Activated CD4-positive, alpha-beta T cell treated with anti-CD3 and anti-CD28 coated beads for 48 hours (primary cell): ENCODE data around the gene MFSD6.
"Not testable (repeated sequence)": the region's sequence is repeated elsewhere in the genome, so short reads cannot be mapped to it uniquely, and the experiment has no call there.

Source experiments
- DNase-seq: peaks from one replicate; pipeline ENCODE4 v3.0.0-alpha.2; 2020

MFSD6 gene

GRCh38 chr2:190468354-190468753 is 60.2 kb downstream of the MFSD6 start:
- not testable (repeated sequence) for DNase-seq

GRCh38 chr2:190468814-190469569 is 60.8 kb downstream of the MFSD6 start:
- DNase-seq: no peak

DNA sequence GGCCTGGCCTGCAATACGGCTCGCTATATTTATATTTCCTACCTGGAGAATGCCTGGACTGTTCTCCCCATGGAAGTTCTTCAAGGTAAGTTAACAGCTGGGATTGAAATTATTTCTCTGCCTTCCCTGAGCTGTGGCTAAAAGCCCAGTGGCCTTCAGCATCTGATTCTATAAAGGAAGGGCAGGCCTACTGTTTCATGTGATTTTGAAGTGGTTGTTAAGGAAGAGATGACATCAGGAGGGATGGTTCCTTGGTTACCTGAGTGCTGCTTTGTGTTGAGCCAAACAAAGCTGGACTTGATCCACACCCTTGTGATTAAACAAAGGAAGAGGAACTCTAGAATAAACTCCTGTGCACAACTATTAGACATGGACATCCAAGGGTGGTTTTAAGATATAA is 61.6 kb downstream of the MFSD6 start:
- DNase-seq: no peak

GRCh38 chr2:190470256-190470826 is 62.2 kb downstream of the MFSD6 start:
- no peak for DNase-seq

GRCh38 chr2:190477661-190478454 is 69.7 kb downstream of the MFSD6 start:
- no peak for DNase-seq

- no peak for DNase-seq
These were observed 70.5 kb downstream of the MFSD6 start for GRCh38 chr2:190478572-190479195.

DNA sequence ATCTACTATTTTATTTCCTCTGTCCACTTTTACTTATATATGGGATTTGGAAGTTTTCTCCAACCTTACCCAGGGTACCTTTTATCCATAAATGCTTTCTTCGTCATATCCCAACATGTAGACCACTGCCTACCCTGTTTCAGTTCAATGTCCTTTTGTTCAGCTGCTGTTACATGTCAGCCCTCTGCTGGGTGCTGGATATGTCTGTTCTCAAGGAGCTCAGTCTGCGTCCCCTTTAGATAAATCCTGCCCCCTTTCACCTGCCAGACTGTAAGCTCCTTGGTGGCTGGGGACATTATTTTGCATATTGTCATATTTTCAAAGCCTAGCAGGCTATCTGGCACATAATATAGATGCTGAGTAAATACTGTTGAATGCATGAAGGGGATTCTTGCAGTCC is 73.2 kb downstream of the MFSD6 start:
- DNase-seq: no peak

- DNase-seq: no peak
These were observed 74.3 kb downstream of the MFSD6 start for GRCh38 chr2:190482451-190482850.

GRCh38 chr2:190486037-190486623 is 78.0 kb downstream of the MFSD6 start:
- DNase-seq: no peak

DNA sequence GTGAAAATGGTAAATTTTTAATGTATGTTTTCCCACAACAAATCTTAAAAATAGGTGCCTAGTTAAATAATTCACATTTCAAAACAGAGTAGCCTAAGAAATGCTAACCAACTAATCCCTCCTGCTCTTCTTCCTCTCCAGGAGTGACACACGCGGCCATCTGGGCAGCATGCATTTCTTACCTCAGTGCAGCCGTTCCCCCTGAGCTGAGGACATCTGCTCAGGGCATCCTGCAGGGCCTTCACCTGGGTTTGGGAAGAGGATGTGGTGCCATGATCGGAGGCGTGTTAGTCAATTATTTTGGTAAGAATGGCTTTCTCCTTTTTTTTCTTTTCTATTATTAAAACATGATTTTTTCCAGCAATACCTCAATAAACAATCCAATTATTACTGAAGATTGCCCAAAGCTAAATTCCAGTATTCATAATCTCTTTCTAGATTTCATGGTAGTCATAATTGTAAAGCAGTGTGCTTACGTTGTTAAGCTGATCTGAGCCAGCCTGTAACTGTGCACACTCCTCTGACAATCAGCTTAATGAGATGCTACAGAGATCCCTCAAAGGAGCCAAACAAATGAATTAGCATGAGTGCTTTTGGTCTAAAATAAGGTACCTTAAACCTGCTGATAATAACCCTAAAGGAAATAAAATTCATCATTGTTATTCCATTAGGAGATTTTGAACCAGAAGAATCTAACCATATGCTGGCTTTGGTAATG is 80.5 kb downstream of the MFSD6 start:
- no peak for DNase-seq

DNA sequence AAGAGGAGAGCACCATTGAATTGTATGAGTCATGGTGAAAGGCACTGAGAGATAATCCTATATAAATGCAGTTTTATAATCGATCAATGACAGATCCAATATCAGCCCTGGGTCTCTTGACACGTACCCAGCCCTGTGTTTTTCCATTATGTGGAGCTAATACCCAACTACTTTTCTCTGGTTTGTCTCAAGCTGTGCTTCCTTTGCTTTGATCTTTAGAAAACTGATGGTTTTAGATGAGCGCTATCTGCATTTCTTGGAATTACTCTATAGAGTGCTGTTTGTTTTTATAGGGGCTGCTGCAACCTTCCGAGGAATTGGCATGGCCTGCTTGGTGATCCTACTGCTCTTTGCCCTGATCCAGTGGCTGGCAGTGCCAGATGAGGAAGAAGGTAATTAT is 81.3 kb downstream of the MFSD6 start:
- DNase-seq: no peak

GRCh38 chr2:190490502-190490901 is 82.3 kb downstream of the MFSD6 start:
- no peak for DNase-seq

DNA sequence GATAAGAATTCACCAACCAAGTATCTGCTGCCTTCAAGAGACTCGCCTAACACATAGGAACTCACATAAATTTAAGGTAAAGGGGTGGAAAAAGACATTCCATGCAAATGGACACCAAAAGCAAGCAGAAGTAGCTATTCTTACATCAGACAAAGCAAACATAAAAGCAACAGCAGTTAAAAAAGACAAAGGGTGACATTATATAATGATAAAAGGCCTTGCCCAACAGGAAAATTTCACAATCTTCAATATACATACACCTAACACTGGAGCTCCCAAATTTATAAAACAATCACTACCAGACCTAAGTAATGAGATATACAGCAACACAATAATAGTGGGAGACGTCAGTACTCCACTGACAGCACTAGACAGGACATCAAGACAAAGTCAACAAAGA is 84.9 kb downstream of the MFSD6 start:
- DNase-seq: no peak

DNA sequence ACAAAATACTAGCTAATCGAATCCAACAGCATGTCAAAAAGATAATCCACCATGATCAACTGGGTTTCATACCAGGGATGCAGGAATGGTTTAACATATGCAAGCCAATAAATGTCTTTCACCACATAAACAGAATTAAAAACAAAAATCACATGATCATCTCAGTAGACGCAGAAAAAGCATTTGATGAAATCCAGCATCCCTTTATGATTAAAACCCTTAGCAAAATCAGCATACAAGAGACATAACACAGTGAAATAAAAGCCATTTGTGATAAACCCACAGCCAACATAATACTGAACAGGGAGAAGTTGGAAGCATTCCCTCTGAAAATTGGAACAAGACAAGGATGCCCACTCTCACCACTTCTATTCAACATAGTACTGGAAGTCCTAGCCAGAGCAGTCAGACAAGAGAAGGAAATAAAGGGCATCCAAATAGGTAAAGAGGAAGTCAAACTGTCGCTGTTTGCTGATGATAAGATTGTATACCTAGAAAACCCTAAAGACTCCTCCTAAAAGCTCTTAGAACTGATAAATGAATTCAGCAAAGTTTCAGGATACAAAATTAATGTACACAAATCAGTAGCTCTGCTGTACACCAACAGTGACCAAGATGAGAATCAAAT is 86.6 kb downstream of the MFSD6 start:
- not testable (repeated sequence) for DNase-seq

DNA sequence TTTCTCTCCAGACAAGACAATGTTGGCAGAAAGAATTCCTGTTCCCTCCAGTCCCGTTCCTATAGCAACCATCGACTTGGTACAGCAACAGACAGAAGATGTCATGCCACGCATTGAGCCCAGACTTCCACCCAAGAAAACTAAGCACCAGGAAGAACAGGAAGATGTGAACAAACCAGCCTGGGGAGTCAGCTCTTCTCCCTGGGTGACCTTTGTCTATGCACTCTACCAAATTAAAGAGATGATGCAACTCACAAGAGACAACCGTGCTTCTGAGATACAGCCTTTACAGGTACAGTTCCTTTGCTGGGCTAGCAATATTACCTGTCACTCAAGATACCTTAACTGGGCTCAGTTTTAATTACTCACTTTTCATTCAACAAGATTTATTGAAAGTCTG is 89.3 kb downstream of the MFSD6 start:
- DNase-seq: no peak

DNA sequence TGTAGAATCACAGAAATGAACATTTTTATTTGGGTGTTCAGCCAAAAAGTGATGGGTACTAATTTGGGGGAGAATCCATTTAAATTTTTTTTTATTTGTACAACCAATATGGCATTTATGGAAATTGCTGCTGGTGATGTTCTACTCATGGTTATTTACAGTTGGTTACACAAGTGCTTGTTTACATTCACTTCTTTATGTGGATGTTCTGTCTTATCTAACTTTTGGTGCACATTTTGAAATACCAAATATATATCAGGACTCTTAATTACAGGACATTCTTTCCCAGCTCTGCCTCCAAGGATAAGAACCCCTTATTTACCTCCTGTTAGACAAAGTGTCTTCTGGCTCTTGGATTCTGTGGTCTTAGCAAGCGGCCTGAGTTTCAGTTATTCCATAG is 91.1 kb downstream of the MFSD6 start:
- DNase-seq: no peak

GRCh38 chr2:190500054-190500502 is 91.9 kb downstream of the MFSD6 start:
- no peak for DNase-seq

DNA sequence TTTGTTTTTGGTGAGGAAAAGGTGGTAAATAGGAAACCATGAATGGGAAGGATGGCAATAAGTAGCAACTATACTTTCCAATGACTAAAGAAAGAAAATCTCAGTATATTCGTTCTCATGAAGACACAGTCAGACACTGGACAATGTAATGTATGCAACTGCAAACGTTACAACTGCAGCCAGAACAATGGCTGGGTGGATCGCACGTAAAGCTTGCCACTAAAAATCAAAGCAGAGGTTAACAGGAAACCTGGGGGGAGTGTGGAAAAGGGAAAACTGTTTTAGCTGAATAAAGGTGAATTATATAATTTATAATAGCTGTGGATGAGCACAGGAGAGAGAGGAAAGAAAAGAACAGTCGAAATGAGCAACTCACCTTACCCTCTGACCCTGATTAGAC is 93.1 kb downstream of the MFSD6 start:
- DNase-seq: no peak

GRCh38 chr2:190501702-190502407 is 93.7 kb downstream of the MFSD6 start:
- DNase-seq: no peak

- no peak for DNase-seq
These were observed 94.9 kb downstream of the MFSD6 start for GRCh38 chr2:190503088-190503487.

DNA sequence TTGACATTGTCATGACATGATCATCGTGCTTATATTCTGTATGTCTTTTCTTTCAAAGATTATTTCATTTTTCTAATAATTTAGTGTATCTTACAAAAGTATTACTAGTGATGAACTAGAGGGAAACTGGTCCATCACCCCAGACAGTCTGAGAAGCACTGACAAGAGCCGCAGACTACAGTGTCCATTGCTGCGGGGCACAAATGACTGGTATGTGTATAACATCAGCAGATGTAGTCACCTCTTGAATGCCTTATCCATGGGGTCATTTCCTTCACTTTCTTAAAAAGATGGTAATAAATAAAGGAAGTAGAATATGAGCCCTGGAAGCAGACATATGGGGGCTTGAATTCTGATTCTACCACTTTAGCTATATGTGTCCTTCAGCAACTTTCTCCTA is 96.8 kb downstream of the MFSD6 start:
- no peak for DNase-seq
